ENCODE data around the gene PPM1E. TPM values are rescaled to one million over a fixed set of nuclear protein-coding genes. Genes with fewer than 3 reads are reported as not detected.
A peak's percentile ranks its signal among the peaks of the same experiment; 100 is the strongest.

PPM1E gene
- total RNA-seq, 1 experiment from 2014 or later = 0.47 TPM

DNA sequence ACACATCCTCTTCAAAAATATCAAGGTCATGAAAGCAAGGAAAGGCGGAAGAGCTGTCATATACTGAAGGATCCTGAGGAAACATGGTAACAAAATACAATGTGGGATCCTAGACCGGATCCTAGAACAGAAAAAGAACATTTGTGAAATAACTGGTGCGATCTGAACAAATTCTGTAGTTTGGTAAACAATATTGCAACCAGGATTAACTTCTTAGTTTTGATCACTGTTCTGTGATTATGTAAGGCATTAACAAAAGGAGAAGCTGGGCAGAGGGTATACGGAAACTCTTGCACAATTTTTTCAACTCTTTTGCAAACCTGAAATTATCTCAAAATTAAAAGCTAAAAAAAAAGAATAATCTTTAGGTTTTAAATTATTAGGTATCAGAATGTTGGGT, 241.3 kb downstream of the PPM1E start:
- DNase-seq (ENCODE audit: low read depth) = no peak

DNA sequence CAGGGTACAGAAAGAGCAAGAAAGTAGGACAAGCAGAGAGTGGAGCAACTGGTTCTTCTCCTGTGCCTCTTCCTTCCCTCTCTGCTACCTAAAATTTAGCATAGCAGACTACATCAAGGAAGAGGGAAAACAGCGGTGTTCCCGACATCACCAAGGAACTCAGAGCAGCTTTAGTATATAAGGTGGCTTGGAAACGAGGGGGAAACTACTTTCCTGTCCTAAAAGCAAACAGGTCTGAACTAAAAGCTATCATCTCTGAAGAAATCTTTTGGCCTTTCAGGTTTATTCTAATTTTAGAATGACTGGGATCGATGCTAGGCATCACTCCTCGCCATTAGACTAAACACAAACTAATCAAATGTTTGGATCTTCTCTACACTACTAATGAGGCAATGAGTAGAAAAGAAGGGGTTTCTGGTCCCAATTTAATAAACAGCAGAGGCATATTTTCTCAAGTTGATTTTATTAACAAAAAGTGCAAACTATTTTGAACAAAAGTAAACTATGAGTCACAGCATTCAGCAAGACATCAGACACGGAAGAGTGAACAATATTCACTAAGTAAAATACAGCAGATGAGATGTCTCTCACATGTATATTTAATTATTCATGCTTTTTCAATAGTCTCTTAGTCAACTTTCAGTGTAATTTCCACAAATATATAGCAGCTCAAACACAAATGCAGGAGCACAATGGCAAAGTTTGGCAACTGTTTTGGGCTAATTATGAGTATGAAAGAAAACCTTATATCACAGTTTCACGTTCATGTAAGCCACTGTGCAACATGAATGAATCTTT, 242.3 kb downstream of the PPM1E start:
- DNase-seq (ENCODE audit: low read depth) = peak; percentile 42

DNA sequence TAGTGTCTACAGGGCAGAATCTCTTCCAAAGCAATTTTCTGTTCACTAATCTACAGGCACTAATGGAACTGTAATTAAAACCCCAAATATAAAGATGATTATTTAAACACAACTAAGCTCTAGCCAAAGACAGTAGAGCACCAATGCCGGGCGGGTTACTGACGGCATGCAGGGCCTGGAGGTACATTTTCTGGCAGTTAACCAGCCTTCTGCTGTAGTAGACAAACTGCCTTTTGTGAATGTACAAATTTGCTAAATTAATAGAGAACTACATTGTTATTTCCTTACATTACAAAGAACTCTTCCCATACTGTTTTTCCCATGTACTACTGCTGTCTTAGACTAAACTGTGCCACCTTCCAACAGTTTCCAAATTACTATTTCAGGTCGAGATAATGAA, 243.2 kb downstream of the PPM1E start:
- no peak for DNase-seq (ENCODE audit: low read depth)

DNA sequence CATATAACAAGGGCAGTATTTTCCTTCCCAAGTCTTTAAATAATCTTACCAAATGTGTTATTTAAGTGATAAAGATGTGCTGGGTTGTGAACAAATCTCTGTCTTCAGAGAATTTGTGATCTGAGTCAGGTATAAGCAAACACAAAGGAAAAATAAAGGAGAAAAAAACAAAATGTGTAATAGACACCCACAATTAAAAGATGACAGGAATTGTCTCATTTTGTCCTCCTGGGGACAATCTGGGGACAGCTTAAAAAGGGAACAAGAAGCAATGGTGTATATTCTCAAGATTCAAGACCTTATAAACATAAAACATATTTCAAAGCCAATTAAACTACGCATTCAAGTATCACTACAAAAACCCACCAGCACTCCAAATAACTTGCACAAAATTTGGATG, 243.8 kb downstream of the PPM1E start:
- DNase-seq (ENCODE audit: low read depth) = no peak

DNA sequence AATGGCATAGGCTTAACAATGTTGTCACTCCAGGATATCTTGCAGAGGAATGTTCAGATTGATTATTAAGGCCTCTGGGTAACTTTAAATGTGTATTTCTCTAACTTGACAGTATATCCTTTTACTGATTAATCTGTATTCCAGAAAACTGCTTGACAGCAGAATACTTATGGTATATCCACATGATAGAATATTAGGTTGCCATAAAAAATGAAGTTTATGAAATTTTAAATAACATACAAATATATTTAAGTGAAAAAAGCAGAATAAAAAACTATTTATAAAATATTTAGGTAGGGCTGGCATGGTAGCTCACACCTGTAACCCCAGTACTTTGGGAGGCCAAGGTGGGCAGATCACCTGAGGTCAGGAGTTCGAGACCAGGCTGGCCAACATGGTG, 244.4 kb downstream of the PPM1E start:
- DNase-seq (ENCODE audit: low read depth) = no peak

DNA sequence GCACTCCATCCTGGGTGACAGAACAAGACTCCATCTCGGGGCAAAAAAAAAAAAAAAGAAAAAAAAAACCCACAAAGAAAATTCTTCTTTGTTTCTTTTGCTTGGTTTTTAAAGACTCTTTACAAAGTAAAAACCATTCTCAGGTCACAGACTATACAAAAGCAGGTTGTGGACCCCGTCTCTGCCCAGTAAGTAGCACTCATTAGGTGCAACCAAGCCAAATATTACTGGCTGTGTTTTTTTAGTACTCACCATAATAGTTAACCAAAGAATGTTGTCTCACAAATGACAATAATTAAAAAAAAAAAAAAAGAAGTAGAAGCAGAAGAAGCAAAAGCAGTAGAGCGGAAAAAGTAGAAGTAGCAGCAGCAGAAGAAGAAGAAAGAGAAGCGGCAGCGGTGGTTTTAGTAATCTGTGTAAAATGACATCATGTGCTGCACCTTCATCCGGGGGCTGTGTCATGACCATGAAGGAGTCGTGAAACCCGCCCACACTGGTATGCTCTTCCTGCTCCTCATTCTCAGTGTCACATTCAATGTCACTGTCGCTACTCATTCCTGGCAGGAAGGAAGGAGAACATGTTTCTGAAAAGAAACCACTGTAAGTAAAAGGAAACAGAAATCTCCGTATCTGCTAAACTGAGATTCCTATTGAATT, 245.6 kb downstream of the PPM1E start:
- peak; percentile 83 for DNase-seq (ENCODE audit: low read depth)

DNA sequence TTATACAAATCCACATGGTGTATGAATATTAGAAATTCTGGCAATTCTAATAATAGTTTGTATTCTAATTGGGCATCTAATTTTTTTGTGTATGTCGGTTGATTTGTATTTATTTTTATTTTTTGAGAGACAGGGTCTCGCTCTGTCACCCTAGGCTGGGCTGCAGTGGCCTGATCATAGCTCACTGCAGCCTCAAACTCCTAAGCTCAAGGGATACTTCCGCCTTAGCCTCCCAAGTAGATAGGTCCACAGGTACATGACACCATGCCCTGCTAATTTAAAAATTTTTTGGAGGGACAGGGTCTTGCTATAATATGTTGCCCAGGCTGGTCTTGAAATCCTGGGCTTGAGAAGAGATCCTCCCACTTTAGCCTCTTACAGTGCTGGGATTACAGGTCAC, 246.5 kb downstream of the PPM1E start:
- DNase-seq (ENCODE audit: low read depth) = no peak

DNA sequence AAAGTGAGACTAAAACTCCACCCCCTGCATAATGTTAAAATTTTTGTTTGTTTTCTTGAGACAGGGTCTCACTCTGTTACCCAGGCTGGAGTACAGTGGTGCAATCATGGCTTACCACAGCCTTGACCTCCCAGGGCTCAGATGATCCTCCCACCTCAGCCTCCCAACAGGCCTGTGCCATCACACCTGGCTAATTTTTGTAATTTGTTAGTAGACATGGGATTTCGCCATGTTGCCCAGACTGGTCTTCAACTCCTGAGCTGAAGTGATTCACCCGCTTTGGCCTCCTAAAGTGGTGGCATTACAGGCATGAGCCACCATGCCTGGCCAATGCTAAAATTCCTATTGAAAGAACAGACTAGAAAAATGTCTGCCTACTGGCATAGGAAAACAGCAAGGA, 247.2 kb downstream of the PPM1E start:
- DNase-seq (ENCODE audit: low read depth) = peak; percentile 45

DNA sequence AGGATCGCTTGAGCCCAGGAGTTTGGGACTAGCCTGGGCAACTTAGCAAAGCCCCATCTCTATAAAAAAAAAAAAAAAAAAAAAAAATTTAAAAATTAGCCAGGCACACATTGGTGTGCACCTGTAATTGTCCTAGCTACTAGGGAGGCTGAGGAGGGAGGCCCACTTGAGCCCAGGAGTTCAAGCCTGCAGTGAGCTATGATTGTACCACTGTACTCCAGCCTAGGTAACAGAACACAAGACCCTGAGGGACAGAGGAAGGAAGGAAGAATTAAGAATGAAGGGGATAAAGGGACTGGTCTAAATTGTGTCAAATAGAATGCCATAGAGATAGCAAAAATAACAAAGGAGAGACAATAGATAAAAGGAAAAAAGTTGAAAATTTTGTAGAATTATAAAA, 248.2 kb downstream of the PPM1E start:
- no peak for DNase-seq (ENCODE audit: low read depth)

DNA sequence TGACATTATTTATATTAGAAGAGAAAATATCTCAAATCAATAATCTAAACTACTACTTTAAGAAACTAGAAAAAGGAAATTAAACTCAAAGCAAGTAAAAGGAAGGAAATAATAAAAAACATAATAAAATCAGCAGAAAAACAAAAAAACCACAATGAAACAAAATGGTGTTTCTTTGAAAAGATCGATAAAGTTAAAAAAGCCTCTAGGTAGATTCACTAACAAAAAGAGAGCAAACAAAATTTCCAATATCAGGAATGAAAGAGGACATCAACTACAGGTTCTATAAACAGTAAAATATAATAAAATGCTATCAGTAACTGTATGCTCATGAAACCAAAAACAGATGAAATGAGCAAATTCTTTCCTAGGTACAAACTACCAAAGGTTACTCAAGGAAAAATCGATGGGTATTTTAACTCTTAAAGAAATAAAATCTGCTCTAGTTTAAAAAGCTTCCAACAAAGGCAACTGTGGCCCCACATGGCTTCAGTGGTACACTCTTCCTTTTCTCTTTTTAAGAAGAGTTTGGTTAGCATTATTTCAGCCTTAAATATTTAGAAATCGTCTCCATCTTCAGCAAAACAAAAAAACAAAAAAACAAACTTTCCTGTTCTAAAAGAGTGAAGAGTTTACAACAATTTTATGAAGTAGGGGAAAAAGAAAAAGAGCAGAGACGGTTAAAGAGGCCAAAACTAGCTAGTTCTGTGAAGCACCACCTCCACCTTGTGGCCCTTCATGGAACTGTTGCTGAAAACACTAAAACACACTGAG, 248.9 kb downstream of the PPM1E start:
- DNase-seq (ENCODE audit: low read depth) = peak; percentile 53

DNA sequence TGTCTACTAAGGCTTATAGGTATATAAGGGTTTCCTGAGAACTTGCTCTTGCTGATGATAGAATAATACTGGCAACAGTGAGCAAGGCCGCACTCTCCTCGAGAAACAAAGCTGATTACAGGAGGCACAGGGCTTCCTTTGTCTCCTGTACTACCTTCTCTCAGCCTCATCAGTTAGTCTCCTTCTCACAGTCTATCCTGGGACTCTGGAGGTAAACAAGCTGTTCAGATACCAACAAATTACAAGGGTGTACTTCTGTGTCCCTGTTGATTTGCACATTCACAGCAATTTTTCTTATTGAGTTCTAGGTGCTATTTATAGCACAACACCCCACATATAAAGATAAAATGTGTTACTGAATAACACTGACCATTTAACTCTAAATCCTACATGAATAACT, 252.3 kb downstream of the PPM1E start:
- no peak for DNase-seq (ENCODE audit: low read depth)

DNA sequence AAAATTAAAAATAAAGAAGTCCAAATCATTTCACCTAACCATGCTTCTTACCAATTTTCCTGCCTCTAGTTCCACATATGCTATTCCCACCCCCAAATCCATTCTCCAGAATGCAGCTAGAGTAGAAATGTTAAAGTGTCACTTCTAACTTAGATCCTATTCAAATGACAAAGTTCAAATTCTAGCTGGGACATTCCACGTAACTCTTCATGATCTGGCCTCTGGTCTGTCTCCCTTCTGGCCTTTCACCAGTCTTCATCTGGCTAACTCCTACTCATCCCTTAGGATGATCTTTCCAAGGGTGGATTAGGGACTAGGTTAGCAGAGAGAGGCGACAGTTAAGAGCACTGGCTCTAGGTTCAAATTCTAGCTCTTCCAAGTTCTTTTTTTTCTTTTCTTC, 253.1 kb downstream of the PPM1E start:
- no peak for DNase-seq (ENCODE audit: low read depth)

DNA sequence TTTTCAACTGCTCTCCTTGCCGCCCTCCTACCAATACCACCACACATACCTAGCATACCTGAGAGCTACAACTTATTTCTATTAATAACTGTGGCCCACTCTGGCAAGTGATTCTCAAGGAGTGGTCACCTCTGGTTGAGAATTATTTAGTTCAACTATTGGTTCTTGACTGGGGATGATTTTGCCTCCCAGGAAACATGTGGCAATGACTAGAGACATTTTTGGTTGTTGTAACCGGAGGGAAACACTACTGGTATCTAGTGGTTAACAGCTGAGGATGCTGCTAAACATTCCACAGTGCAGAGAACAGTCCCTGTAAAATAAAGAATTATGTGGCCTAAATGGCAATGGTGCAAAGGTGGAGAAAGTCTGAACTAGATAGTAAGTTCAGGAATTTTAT, 254.4 kb downstream of the PPM1E start:
- no peak for DNase-seq (ENCODE audit: low read depth)

DNA sequence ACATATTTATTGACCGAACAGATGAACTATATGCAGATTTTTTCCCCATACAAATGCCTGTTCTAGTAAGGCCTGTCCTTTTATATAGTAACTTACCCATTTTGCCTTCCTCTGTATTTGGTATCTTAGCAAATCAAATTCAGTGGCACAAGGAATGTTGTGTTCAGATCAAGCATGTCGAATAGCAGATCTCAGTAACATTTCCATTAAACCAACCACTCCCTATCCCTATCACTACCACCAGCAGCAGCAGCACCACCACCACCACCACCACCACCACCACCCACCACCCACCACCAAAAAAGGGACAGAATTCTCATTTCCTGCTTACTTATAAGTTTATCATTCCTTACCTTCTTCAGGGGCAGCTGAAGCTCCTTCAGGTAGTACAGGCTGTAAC, 256.3 kb downstream of the PPM1E start:
- DNase-seq (ENCODE audit: low read depth) = no peak

DNA sequence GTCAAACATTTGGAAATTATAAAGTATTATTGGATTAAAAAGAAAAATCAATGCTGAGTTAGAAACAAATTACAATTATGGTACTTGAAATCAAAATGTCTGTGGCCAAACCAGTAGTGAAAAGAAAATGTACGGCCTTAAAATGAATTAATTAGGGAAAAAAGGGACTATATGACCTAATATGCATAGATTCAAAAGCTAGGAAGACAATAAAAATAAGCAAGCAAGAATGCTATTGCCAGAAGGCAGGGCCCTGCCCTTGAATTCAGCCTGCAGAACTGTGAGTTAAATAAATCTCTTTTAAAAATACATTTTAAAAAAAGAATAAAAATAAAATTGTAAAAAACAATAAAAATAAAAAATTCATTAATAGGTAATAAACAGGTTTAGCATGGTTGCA, 262.4 kb downstream of the PPM1E start:
- DNase-seq (ENCODE audit: low read depth) = no peak

DNA sequence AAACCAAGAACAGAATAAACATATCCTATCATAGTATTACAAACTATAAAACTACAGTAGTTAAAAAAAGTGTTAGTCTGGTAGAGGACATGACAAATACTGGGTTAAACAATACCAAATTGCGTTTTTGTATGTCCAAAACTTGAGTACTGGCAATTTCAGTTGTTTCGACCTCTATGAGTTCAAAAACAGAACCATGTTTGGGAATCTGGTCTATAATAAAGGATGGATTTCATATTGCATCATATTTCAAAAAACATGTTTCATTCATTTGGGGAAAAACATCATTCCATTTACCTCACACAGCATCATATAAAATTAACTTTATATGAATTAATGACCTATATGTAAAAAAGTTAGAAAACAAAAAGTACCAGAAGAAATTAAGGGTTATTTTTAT, 269.3 kb downstream of the PPM1E start:
- no peak for DNase-seq (ENCODE audit: low read depth)

DNA sequence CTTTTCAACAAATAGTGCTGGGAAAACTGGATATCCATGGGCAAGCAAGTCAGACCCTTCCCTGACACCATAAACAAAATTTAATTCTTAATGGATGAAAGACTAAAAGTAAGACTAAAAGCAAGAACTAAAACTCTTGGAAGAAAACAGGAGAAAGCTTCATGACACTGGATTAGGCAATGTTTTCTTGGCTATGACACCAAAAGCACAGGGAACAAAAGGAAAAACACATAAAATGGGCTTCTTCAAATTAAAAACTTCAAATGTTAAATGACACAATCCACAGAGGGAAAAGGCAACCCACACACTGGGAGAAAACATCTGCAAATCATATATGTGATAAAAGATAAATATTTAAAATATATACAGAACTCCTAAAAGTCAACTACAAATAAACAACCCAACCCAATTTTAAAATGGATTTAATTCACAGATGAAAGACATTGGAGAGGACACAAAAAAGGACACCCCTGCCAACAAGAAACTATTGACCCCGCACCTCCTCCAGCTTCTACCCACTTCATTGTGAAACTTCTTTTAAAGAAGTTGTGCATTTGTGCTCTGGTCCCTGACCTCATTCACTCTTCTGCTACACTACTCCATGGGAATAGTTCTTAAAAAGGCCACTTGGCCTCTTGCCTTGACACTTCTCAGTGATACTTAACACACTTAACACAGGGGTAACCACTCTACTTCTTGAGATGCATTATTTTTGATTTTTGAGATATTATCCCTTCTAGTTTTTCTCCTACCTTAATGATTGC, 270.7 kb downstream of the PPM1E start:
- DNase-seq (ENCODE audit: low read depth) = no peak

DNA sequence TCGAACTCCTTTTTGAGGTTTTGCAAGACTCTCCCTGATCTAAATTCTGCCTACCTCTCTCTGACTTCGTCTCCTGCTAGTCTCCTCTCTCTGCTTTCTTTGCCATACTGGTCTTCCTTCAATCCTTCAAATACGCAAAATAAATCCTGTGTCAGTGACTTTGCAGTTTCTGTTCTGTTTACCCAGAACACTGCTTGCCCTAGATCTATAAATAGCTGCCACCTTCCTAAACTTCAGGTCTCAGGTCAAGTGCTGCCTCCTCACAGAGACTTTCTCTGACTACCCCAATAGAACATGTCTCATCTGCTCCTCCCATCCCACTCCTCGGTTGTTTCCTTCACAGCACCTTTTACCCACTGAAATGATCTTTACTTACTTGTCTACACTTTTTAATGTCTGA, 272.1 kb downstream of the PPM1E start:
- no peak for DNase-seq (ENCODE audit: low read depth)

DNA sequence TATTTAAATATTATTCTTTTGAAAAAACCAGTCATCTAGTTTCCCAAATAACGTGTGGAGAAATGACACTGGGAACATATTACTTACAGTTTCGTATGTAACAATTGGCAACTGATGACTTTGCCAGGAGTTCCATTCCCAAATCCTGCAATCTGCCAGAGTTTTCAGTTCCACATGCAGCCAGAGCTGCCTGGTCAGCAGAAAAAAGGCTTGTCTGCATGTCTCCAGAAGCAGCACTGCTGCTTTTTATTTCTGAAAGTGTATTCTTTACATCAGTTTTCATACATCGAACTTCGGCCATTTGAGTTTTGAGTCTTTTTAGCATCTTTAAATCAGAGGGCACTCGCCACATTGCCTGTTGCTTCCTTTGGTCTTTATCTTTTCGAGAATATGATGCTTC, 272.7 kb downstream of the PPM1E start:
- DNase-seq (ENCODE audit: low read depth) = no peak

DNA sequence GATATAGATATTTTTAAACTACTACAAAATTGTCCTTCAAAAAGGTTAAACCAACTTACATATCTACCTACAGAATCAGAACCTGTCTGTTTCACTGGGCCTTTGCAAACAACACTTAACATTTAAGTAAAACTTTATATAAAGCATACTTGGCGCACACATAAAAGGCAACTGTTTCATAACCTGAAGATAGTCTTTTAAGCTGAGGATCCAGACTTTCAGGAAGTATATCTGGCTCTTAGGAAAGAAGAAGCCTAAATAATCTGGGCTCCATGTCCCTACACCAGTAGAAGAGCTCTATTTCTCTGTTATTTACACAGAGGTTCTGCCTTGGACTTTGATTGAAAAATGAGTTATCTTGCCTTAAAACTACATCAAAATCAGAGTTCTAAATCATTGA, 275.2 kb downstream of the PPM1E start:
- no peak for DNase-seq (ENCODE audit: low read depth)
